GM23338 (cell line): ENCODE measurements around the gene HOXC9.

Source experiments
- CREB1 ChIP-seq: fragments of 250-450 bp; sonication (Bioruptor Pico); IDR thresholded peaks from 2 replicates; pipeline ENCODE4 v1.5.0; 2020; ENCODE audit warnings: low read depth, mild to moderate bottlenecking, moderate library complexity
- EZH2 ChIP-seq: fragments of 200-600 bp; sonication (generic); IDR thresholded peaks from one replicate; pipeline ENCODE4 v1.8.0; 2017; ENCODE audit warnings: antibody characterized with exemption, mild to moderate bottlenecking, low read depth; ENCODE audit not compliant: unreplicated experiment
- EZH2phosphoT487 ChIP-seq: fragments of 200-600 bp; sonication (generic); IDR thresholded peaks from one replicate; pipeline ENCODE4 v1.8.1; 2018; ENCODE audit warnings: antibody characterized with exemption; ENCODE audit not compliant: unreplicated experiment
- JUNB ChIP-seq: IDR thresholded peaks from one replicate; pipeline ENCODE4 v1.6.1; 2016; ENCODE audit warnings: antibody characterized with exemption; ENCODE audit not compliant: unreplicated experiment
- POLR2AphosphoS5 ChIP-seq: IDR thresholded peaks from 2 replicates; pipeline ENCODE4 v1.6.1; 2016; ENCODE audit warnings: antibody characterized with exemption, low read depth
- ZNF114 ChIP-seq: fragments of 250-450 bp; sonication (Bioruptor Pico); IDR thresholded peaks from 2 replicates; pipeline ENCODE4 v1.5.0; 2020; ENCODE audit warnings: mild to moderate bottlenecking, moderate library complexity
- ZNF331 ChIP-seq: fragments of 250-450 bp; sonication (Bioruptor Pico); IDR thresholded peaks from 2 replicates; pipeline ENCODE4 v1.5.0; 2020; ENCODE audit warnings: low read depth, mild to moderate bottlenecking, moderate library complexity
- TF ChIP-seq, protein P1 (sequence below), 2 experiments: fragments of 200-600 bp in 1 of 2; sonication (generic) in 1 of 2; conservative IDR thresholded peaks; 2 replicates each; pipeline versions ENCODE4 v1.5.1 to v1.6.1; 2016 to 2017; ENCODE audit warnings: antibody characterized with exemption in 2 of 2, low read depth in 2 of 2, mild to moderate bottlenecking in 2 of 2, moderate library complexity in 1 of 2
- TF ChIP-seq, protein P2 (sequence below): IDR thresholded peaks from one replicate; pipeline ENCODE4 v1.6.1; 2018; ENCODE audit warnings: antibody characterized with exemption; ENCODE audit not compliant: unreplicated experiment
- TF ChIP-seq, protein P3 (sequence below): IDR thresholded peaks from 2 replicates; pipeline ENCODE4 v1.6.1; 2016; ENCODE audit warnings: antibody characterized with exemption
- TF ChIP-seq, protein P4 (sequence below): fragments of 250-450 bp; sonication (Bioruptor Pico); IDR thresholded peaks from 2 replicates; pipeline ENCODE4 v1.5.0; 2020; ENCODE audit warnings: mild to moderate bottlenecking, moderate library complexity

DNA sequence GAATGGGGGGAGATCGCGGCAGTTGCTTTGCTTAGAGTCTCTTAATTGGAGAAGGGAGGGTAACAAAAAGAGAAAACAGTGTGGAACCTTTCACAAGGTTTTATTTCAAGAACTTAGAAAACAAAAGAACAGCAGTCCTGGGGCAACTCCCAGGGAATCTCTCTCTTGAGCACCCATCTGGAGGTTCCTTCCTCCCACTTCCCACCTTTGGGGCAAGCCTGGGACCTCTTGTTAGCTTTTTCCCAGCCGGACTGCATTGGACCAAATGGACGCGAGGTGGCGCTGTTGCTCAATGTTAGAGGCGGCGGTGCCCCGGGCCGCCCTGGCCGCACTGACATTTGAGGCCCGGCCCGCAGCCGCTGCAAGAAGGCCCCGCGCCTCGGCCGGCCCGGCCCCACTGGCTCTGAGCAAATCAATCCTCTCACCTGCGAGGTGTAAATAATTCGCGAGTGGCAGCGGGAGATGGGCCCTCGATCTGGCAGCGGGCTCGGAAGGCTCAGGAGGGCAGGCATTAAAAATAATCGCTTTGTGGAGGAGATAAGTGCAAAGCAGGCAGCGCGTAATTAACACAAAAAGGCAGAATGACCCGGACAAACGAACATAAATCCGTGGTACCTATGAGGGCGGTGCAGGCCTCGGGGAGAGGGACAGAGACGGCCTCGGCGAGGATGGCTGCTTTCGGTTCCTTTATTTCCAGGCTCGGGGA, 6.0 kb downstream of the HOXC9 start:
- TF ChIP-seq, protein P1, sequence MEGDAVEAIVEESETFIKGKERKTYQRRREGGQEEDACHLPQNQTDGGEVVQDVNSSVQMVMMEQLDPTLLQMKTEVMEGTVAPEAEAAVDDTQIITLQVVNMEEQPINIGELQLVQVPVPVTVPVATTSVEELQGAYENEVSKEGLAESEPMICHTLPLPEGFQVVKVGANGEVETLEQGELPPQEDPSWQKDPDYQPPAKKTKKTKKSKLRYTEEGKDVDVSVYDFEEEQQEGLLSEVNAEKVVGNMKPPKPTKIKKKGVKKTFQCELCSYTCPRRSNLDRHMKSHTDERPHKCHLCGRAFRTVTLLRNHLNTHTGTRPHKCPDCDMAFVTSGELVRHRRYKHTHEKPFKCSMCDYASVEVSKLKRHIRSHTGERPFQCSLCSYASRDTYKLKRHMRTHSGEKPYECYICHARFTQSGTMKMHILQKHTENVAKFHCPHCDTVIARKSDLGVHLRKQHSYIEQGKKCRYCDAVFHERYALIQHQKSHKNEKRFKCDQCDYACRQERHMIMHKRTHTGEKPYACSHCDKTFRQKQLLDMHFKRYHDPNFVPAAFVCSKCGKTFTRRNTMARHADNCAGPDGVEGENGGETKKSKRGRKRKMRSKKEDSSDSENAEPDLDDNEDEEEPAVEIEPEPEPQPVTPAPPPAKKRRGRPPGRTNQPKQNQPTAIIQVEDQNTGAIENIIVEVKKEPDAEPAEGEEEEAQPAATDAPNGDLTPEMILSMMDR (conservative IDR thresholded peaks at IDR 0.05; ENCODE audit: low read depth in 2 of 2), result peak; percentile 87 to 93
- no peak for TF ChIP-seq JUNB
- TF ChIP-seq ZNF331 (CRISPR knock-in tag), result no peak
- no peak for TF ChIP-seq POLR2AphosphoS5
- TF ChIP-seq, protein P2, sequence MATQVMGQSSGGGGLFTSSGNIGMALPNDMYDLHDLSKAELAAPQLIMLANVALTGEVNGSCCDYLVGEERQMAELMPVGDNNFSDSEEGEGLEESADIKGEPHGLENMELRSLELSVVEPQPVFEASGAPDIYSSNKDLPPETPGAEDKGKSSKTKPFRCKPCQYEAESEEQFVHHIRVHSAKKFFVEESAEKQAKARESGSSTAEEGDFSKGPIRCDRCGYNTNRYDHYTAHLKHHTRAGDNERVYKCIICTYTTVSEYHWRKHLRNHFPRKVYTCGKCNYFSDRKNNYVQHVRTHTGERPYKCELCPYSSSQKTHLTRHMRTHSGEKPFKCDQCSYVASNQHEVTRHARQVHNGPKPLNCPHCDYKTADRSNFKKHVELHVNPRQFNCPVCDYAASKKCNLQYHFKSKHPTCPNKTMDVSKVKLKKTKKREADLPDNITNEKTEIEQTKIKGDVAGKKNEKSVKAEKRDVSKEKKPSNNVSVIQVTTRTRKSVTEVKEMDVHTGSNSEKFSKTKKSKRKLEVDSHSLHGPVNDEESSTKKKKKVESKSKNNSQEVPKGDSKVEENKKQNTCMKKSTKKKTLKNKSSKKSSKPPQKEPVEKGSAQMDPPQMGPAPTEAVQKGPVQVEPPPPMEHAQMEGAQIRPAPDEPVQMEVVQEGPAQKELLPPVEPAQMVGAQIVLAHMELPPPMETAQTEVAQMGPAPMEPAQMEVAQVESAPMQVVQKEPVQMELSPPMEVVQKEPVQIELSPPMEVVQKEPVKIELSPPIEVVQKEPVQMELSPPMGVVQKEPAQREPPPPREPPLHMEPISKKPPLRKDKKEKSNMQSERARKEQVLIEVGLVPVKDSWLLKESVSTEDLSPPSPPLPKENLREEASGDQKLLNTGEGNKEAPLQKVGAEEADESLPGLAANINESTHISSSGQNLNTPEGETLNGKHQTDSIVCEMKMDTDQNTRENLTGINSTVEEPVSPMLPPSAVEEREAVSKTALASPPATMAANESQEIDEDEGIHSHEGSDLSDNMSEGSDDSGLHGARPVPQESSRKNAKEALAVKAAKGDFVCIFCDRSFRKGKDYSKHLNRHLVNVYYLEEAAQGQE, result no peak
- TF ChIP-seq EZH2, result peak; percentile 92
- peak; percentile 96 for TF ChIP-seq EZH2phosphoT487
- no peak for TF ChIP-seq CREB1
- TF ChIP-seq, protein P3, sequence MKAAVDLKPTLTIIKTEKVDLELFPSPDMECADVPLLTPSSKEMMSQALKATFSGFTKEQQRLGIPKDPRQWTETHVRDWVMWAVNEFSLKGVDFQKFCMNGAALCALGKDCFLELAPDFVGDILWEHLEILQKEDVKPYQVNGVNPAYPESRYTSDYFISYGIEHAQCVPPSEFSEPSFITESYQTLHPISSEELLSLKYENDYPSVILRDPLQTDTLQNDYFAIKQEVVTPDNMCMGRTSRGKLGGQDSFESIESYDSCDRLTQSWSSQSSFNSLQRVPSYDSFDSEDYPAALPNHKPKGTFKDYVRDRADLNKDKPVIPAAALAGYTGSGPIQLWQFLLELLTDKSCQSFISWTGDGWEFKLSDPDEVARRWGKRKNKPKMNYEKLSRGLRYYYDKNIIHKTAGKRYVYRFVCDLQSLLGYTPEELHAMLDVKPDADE, result no peak
- no peak for TF ChIP-seq ZNF114 (CRISPR knock-in tag)
- TF ChIP-seq, protein P4, sequence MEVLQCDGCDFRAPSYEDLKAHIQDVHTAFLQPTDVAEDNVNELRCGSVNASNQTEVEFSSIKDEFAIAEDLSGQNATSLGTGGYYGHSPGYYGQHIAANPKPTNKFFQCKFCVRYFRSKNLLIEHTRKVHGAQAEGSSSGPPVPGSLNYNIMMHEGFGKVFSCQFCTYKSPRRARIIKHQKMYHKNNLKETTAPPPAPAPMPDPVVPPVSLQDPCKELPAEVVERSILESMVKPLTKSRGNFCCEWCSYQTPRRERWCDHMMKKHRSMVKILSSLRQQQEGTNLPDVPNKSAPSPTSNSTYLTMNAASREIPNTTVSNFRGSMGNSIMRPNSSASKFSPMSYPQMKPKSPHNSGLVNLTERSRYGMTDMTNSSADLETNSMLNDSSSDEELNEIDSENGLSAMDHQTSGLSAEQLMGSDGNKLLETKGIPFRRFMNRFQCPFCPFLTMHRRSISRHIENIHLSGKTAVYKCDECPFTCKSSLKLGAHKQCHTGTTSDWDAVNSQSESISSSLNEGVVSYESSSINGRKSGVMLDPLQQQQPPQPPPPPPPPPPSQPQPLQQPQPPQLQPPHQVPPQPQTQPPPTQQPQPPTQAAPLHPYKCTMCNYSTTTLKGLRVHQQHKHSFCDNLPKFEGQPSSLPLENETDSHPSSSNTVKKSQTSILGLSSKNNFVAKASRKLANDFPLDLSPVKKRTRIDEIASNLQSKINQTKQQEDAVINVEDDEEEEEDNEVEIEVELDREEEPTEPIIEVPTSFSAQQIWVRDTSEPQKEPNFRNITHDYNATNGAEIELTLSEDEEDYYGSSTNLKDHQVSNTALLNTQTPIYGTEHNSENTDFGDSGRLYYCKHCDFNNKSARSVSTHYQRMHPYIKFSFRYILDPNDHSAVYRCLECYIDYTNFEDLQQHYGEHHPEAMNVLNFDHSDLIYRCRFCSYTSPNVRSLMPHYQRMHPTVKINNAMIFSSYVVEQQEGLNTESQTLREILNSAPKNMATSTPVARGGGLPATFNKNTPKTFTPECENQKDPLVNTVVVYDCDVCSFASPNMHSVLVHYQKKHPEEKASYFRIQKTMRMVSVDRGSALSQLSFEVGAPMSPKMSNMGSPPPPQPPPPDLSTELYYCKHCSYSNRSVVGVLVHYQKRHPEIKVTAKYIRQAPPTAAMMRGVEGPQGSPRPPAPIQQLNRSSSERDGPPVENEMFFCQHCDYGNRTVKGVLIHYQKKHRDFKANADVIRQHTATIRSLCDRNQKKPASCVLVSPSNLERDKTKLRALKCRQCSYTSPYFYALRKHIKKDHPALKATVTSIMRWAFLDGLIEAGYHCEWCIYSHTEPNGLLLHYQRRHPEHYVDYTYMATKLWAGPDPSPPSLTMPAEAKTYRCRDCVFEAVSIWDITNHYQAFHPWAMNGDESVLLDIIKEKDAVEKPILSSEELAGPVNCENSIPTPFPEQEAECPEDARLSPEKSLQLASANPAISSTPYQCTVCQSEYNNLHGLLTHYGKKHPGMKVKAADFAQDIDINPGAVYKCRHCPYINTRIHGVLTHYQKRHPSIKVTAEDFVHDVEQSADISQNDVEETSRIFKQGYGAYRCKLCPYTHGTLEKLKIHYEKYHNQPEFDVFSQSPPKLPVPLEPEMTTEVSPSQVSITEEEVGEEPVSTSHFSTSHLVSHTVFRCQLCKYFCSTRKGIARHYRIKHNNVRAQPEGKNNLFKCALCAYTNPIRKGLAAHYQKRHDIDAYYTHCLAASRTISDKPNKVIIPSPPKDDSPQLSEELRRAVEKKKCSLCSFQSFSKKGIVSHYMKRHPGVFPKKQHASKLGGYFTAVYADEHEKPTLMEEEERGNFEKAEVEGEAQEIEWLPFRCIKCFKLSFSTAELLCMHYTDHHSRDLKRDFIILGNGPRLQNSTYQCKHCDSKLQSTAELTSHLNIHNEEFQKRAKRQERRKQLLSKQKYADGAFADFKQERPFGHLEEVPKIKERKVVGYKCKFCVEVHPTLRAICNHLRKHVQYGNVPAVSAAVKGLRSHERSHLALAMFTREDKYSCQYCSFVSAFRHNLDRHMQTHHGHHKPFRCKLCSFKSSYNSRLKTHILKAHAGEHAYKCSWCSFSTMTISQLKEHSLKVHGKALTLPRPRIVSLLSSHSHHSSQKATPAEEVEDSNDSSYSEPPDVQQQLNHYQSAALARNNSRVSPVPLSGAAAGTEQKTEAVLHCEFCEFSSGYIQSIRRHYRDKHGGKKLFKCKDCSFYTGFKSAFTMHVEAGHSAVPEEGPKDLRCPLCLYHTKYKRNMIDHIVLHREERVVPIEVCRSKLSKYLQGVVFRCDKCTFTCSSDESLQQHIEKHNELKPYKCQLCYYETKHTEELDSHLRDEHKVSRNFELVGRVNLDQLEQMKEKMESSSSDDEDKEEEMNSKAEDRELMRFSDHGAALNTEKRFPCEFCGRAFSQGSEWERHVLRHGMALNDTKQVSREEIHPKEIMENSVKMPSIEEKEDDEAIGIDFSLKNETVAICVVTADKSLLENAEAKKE (CRISPR knock-in tag), result no peak
